Activated naive CD8-positive, alpha-beta T cell treated with anti-CD3 and anti-CD28 coated beads, Interleukin-2, amount 10 ng/mL, durations not matched to agents 7 days and 5 days (primary cell): ENCODE measurements around the gene NAP1L2. TPM values are rescaled to one million over a fixed set of nuclear protein-coding genes. Genes with fewer than 3 reads are reported as not detected.
"Not testable (repeated sequence)": the region's sequence is repeated elsewhere in the genome, so short reads cannot be mapped to it uniquely, and the experiment has no call there.

ENCODE experiments used
- ATAC-seq: fragments of 150-1000 bp; cut with Tn5 transposase; one replicate; pipeline ENCODE4 v1.10.0; 2021; ENCODE audit warnings: low read depth, moderate library complexity
- POLR2A ChIA-PET: fragments of 350-600 bp; sonication (Branson Sonifier 250); formaldehyde crosslinking; loops from one replicate; lab custom pipeline; 2021; ENCODE audit warnings: antibody characterized with exemption; lab: Charles Lee
- DNase-seq: peaks from one replicate; pipeline ENCODE4 v3.0.0; 2021
- H3K27ac Mint-ChIP-seq: one replicate; pipeline ENCODE4 v1.8.0; 2022; ENCODE audit warnings: mild to moderate bottlenecking, mixed read lengths
- H3K27me3 Mint-ChIP-seq: one replicate; pipeline ENCODE4 v1.8.0; 2022; ENCODE audit warnings: mild to moderate bottlenecking, moderate library complexity, mixed read lengths
- H3K36me3 Mint-ChIP-seq: one replicate; pipeline ENCODE4 v1.8.0; 2021; ENCODE audit warnings: mild to moderate bottlenecking, mixed read lengths
- H3K4me1 Mint-ChIP-seq: one replicate; pipeline ENCODE4 v1.8.0; 2021; ENCODE audit warnings: mixed read lengths
- H3K4me3 Mint-ChIP-seq: one replicate; pipeline ENCODE4 v1.8.0; 2022; ENCODE audit warnings: mild to moderate bottlenecking, moderate library complexity, mixed read lengths
- H3K9me3 Mint-ChIP-seq: one replicate; pipeline ENCODE4 v1.8.0; 2021; ENCODE audit warnings: mixed read lengths
- total RNA-seq, 2 experiments: library from RNA; stranded (reverse); gene quantifications; one replicate each; pipeline ENCODE4 v1.2.3, GENCODE V29; 2021

Gene NAP1L2
- 1 to 10 TPM; 5.5 to 6.9 TPM for total RNA-seq

- POLR2A ChIA-PET: no interaction called here
- Mint-ChIP-seq H3K9me3 (no peaks in the 10 kb centered on the region), H3K4me3 (peak within 1 kb of the TSS; percentile 88), H3K27ac (peak within 1 kb of the TSS; percentile 60), H3K27me3 (peaks cover 3% of the 10 kb centered on the region), H3K36me3 (peaks cover 1% of the 10 kb centered on the region), H3K4me1 (peaks cover 5% of the 10 kb centered on the region)
- ATAC-seq (peak; percentile 88), DNase-seq (peak; percentile 34)
These were observed at the start of gene NAP1L2 for GRCh38 chrX:73214426-73215094. TSS of gene NAP1L2 (minus strand) at chrX:73214851. CDS start at chrX:73214492, 359 bp downstream.

- POLR2A ChIA-PET: no interaction called here
- no peak overlapping the region for H3K4me3 Mint-ChIP-seq
- no peak for ATAC-seq
- DNase-seq: no peak
- no peaks in the 10 kb centered on the region for H3K36me3 Mint-ChIP-seq
- H3K4me1 Mint-ChIP-seq: peaks cover 2% of the 10 kb centered on the region
- H3K27ac Mint-ChIP-seq: no peak overlapping the region
- no peaks in the 10 kb centered on the region for H3K27me3 Mint-ChIP-seq
- no peaks in the 10 kb centered on the region for H3K9me3 Mint-ChIP-seq
These were observed 48.3 kb upstream of the NAP1L2 start for GRCh38 chrX:73262991-73263390.

GRCh38 chrX:73239242-73239641 is 24.6 kb upstream of the NAP1L2 start:
- no peak overlapping the region for H3K27ac Mint-ChIP-seq
- no peak overlapping the region for H3K4me3 Mint-ChIP-seq
- no peaks in the 10 kb centered on the region for H3K36me3 Mint-ChIP-seq
- H3K9me3 Mint-ChIP-seq: no peaks in the 10 kb centered on the region
- DNase-seq (no peak), ATAC-seq (no peak)
- no peaks in the 10 kb centered on the region for H3K27me3 Mint-ChIP-seq
- no peaks in the 10 kb centered on the region for H3K4me1 Mint-ChIP-seq
- POLR2A ChIA-PET: no interaction called here

GRCh38 chrX:73217621-73218020 is 3.0 kb upstream of the NAP1L2 start:
- H3K9me3 Mint-ChIP-seq: no peaks in the 10 kb centered on the region
- peaks cover 3% of the 10 kb centered on the region for H3K27me3 Mint-ChIP-seq
- H3K4me3 Mint-ChIP-seq: no peak overlapping the region
- H3K4me1 Mint-ChIP-seq: peaks cover 5% of the 10 kb centered on the region
- no peak overlapping the region for H3K27ac Mint-ChIP-seq
- ATAC-seq (no peak), DNase-seq (no peak)
- POLR2A ChIA-PET: no interaction called here
- peaks cover 1% of the 10 kb centered on the region for H3K36me3 Mint-ChIP-seq

- H3K27ac Mint-ChIP-seq: peak overlapping the region; percentile 60
These were observed 595 bp upstream of the NAP1L2 start for GRCh38 chrX:73215246-73215645.

GRCh38 chrX:73213734-73214425 is 771 bp downstream of the NAP1L2 start:
- Mint-ChIP-seq H3K27me3 (peaks cover 3% of the 10 kb centered on the region), H3K9me3 (no peaks in the 10 kb centered on the region), H3K4me3 (peak overlapping the region; percentile 88), H3K36me3 (peaks cover 1% of the 10 kb centered on the region), H3K4me1 (peaks cover 5% of the 10 kb centered on the region), H3K27ac (peak overlapping the region; percentile 60)
- no peak for DNase-seq
- POLR2A ChIA-PET: interaction anchor here (0.6 kb wide), 1 partner anchor 1062 kb away, joined by 3 read pairs; no protein-coding TSS in a partner anchor
- ATAC-seq: no peak

More at GRCh38 chrX:73215246-73215645, 595 bp upstream of the NAP1L2 start:
- Mint-ChIP-seq H3K4me1 (peaks cover 5% of the 10 kb centered on the region), H3K9me3 (no peaks in the 10 kb centered on the region), H3K36me3 (peaks cover 1% of the 10 kb centered on the region), H3K27me3 (peaks cover 3% of the 10 kb centered on the region), H3K4me3 (peak overlapping the region; percentile 88)
- DNase-seq: no peak
- ATAC-seq: no peak
- POLR2A ChIA-PET: no interaction called here

- no peak for ATAC-seq
- Mint-ChIP-seq H3K27ac (no peak overlapping the region), H3K9me3 (no peaks in the 10 kb centered on the region), H3K36me3 (no peaks in the 10 kb centered on the region), H3K4me3 (no peak overlapping the region), H3K4me1 (no peaks in the 10 kb centered on the region), H3K27me3 (no peaks in the 10 kb centered on the region)
- POLR2A ChIA-PET: no interaction called here
- no peak for DNase-seq
These were observed 8.3 kb downstream of the NAP1L2 start for GRCh38 chrX:73206366-73206765.

GRCh38 chrX:73182502-73183114 is 32.0 kb downstream of the NAP1L2 start:
- Mint-ChIP-seq H3K4me1 (no peaks in the 10 kb centered on the region), H3K4me3 (no peak overlapping the region), H3K27ac (no peak overlapping the region), H3K36me3 (no peaks in the 10 kb centered on the region), H3K9me3 (peaks cover 2% of the 10 kb centered on the region), H3K27me3 (no peaks in the 10 kb centered on the region)
- DNase-seq (no peak), ATAC-seq (no peak)
- POLR2A ChIA-PET: no interaction called here

GRCh38 chrX:73168945-73169344 is 45.7 kb downstream of the NAP1L2 start:
- POLR2A ChIA-PET, H3K4me3 Mint-ChIP-seq, H3K27ac Mint-ChIP-seq, H3K9me3 Mint-ChIP-seq, ATAC-seq, DNase-seq, H3K4me1 Mint-ChIP-seq, H3K27me3 Mint-ChIP-seq, H3K36me3 Mint-ChIP-seq: not testable (repeated sequence)

Other genes with a start within 250 kb of the NAP1L2 start
- gene PABPC1L2B, start 211.9 kb downstream of the NAP1L2 start, total RNA-seq: not detected
- gene PABPC1L2A, start 135.3 kb downstream of the NAP1L2 start, total RNA-seq: not detected
- gene CDX4, start 232.2 kb upstream of the NAP1L2 start, total RNA-seq: not detected